ES-I3 (cell line): ENCODE data around the gene CMTM4.
"Not testable (repeated sequence)": the region's sequence is repeated elsewhere in the genome, so short reads cannot be mapped to it uniquely, and the experiment has no call there.

Experiments
- H3K36me3 ChIP-seq: 2 replicates; pipeline ENCODE4 v1.6.1; 2013; ENCODE audit warnings: mild to moderate bottlenecking, low read length, control low read depth, moderate library complexity; ENCODE audit not compliant: insufficient read depth
- H3K4me1 ChIP-seq: 2 replicates; pipeline ENCODE4 v1.6.1; 2013; ENCODE audit warnings: mild to moderate bottlenecking, control low read depth, low read length; ENCODE audit not compliant: insufficient read depth
- H3K9ac ChIP-seq: 2 replicates; pipeline ENCODE4 v1.6.1; 2013; ENCODE audit warnings: low read depth, mild to moderate bottlenecking, low read length, moderate library complexity
- H3K9me3 ChIP-seq: 2 replicates; pipeline ENCODE4 v1.6.1; 2013; ENCODE audit warnings: mild to moderate bottlenecking, low read length, moderate library complexity; ENCODE audit not compliant: control insufficient read depth, insufficient read depth

Gene CMTM4

GRCh38 chr16:66695935-66696668 is 441 bp downstream of the CMTM4 start:
- no peaks in the 10 kb centered on the region for H3K9me3 ChIP-seq
- H3K4me1 ChIP-seq: peaks cover 12% of the 10 kb centered on the region
- H3K9ac ChIP-seq: peak overlapping the region; percentile 87
- no peaks in the 10 kb centered on the region for H3K36me3 ChIP-seq

GRCh38 chr16:66695471-66695934 is 1.0 kb downstream of the CMTM4 start:
- H3K9me3 ChIP-seq: no peaks in the 10 kb centered on the region
- H3K36me3 ChIP-seq: no peaks in the 10 kb centered on the region
- H3K9ac ChIP-seq: peak overlapping the region; percentile 87
- peaks cover 13% of the 10 kb centered on the region for H3K4me1 ChIP-seq

- Histone ChIP-seq H3K9ac (no peak overlapping the region), H3K9me3 (no peaks in the 10 kb centered on the region), H3K4me1 (peaks cover 15% of the 10 kb centered on the region; the same call in 1 of the 2 replicates)
These were observed 3.4 kb downstream of the CMTM4 start for GRCh38 chr16:66693149-66693548.

GRCh38 chr16:66692341-66692740 is 4.2 kb downstream of the CMTM4 start:
- H3K4me1 ChIP-seq: peaks cover 15% of the 10 kb centered on the region; the same call in 1 of the 2 replicates
- no peak overlapping the region for H3K9ac ChIP-seq

More at GRCh38 chr16:66693149-66693548, 3.4 kb downstream of the CMTM4 start:
- no peaks in the 10 kb centered on the region for H3K36me3 ChIP-seq

GRCh38 chr16:66691234-66691633 is 5.3 kb downstream of the CMTM4 start:
- Histone ChIP-seq H3K36me3 (no peaks in the 10 kb centered on the region), H3K4me1 (peaks cover 15% of the 10 kb centered on the region; the same call in 1 of the 2 replicates), H3K9ac (no peak overlapping the region), H3K9me3 (no peaks in the 10 kb centered on the region)

More at GRCh38 chr16:66692341-66692740, 4.2 kb downstream of the CMTM4 start:
- no peaks in the 10 kb centered on the region for H3K9me3 ChIP-seq
- no peaks in the 10 kb centered on the region for H3K36me3 ChIP-seq

GRCh38 chr16:66690106-66690847 is 6.3 kb downstream of the CMTM4 start:
- peaks cover 15% of the 10 kb centered on the region; the same call in 1 of the 2 replicates for H3K4me1 ChIP-seq
- H3K9me3 ChIP-seq: no peaks in the 10 kb centered on the region
- H3K36me3 ChIP-seq: no peaks in the 10 kb centered on the region
- no peak overlapping the region for H3K9ac ChIP-seq

- Histone ChIP-seq H3K9ac (no peak overlapping the region), H3K4me1 (peaks cover 11% of the 10 kb centered on the region; the same call in 1 of the 2 replicates), H3K9me3 (no peaks in the 10 kb centered on the region), H3K36me3 (no peaks in the 10 kb centered on the region)
These were observed 7.3 kb downstream of the CMTM4 start for GRCh38 chr16:66689282-66689681.

- Histone ChIP-seq H3K4me1 (peaks cover 11% of the 10 kb centered on the region; the same call in 1 of the 2 replicates), H3K9ac (no peak overlapping the region), H3K9me3 (no peaks in the 10 kb centered on the region), H3K36me3 (no peaks in the 10 kb centered on the region)
These were observed 8.5 kb downstream of the CMTM4 start for GRCh38 chr16:66687906-66688625.

GRCh38 chr16:66685501-66686115 is 10.9 kb downstream of the CMTM4 start:
- not testable (repeated sequence) for H3K9ac ChIP-seq, H3K4me1 ChIP-seq, H3K36me3 ChIP-seq, H3K9me3 ChIP-seq

GRCh38 chr16:66682271-66682670 is 14.3 kb downstream of the CMTM4 start:
- H3K4me1 ChIP-seq: no peaks in the 10 kb centered on the region
- H3K9ac ChIP-seq: no peak overlapping the region
- no peaks in the 10 kb centered on the region for H3K9me3 ChIP-seq
- no peaks in the 10 kb centered on the region for H3K36me3 ChIP-seq

- Histone ChIP-seq H3K9ac (no peak overlapping the region), H3K9me3 (no peaks in the 10 kb centered on the region), H3K36me3 (no peaks in the 10 kb centered on the region), H3K4me1 (no peaks in the 10 kb centered on the region)
These were observed 14.9 kb downstream of the CMTM4 start for GRCh38 chr16:66681676-66682075.

GRCh38 chr16:66678337-66678736 is 18.2 kb downstream of the CMTM4 start:
- Histone ChIP-seq H3K9ac (no peak overlapping the region), H3K9me3 (no peaks in the 10 kb centered on the region), H3K36me3 (no peaks in the 10 kb centered on the region), H3K4me1 (no peaks in the 10 kb centered on the region; the same call in 1 of the 2 replicates)

GRCh38 chr16:66677836-66678235 is 18.7 kb downstream of the CMTM4 start:
- no peaks in the 10 kb centered on the region for H3K9me3 ChIP-seq
- H3K36me3 ChIP-seq: no peaks in the 10 kb centered on the region
- H3K9ac ChIP-seq: no peak overlapping the region
- H3K4me1 ChIP-seq: no peaks in the 10 kb centered on the region; the same call in 1 of the 2 replicates

GRCh38 chr16:66677179-66677578 is 19.4 kb downstream of the CMTM4 start:
- no peak overlapping the region for H3K9ac ChIP-seq
- no peaks in the 10 kb centered on the region; the same call in 1 of the 2 replicates for H3K4me1 ChIP-seq
- H3K36me3 ChIP-seq: no peaks in the 10 kb centered on the region
- H3K9me3 ChIP-seq: no peaks in the 10 kb centered on the region
